Spleen (tissue), 11 donors: ENCODE results near the gene GLRA3. TPM values are rescaled to one million over a fixed set of nuclear protein-coding genes. Genes with fewer than 3 reads are reported as not detected.

Source experiments
- DNase-seq: peaks from one replicate; pipeline ENCODE4 v3.0.0-alpha.2; 2020
- H3K27ac ChIP-seq, 8 donors: fragments of 200-600 bp; sonication (generic) in 7 of 8; 1 replicate in 4 of 8; 2 replicates in 4 of 8; pipeline versions ENCODE4 v1.5.0 to v1.8.0; 2016 to 2021; ENCODE audit warnings: inconsistent platforms in 4 of 8, mild to moderate bottlenecking in 4 of 8, moderate library complexity in 1 of 8
- H3K27me3 ChIP-seq, 7 donors: fragments of 200-600 bp; sonication (generic) in 6 of 7; replicated peaks in 1 of 7; 1 replicate in 4 of 7; 2 replicates in 3 of 7; pipeline versions ENCODE4 v1.5.0 to v1.8.0; 2016 to 2021; ENCODE audit warnings: inconsistent platforms in 3 of 7, mild to moderate bottlenecking in 1 of 7
- H3K36me3 ChIP-seq, 6 donors: fragments of 200-600 bp; sonication (generic) in 5 of 6; 1 replicate in 4 of 6; 2 replicates in 2 of 6; pipeline versions ENCODE4 v1.5.0 to v1.8.0; 2016 to 2021; ENCODE audit warnings: inconsistent platforms in 2 of 6
- H3K4me1 ChIP-seq, 6 donors: fragments of 200-600 bp; sonication (generic) in 5 of 6; 1 replicate in 3 of 6; 2 replicates in 3 of 6; pipeline versions ENCODE4 v1.5.0 to v1.8.0; 2016 to 2021; ENCODE audit warnings: inconsistent platforms in 3 of 6
- H3K4me3 ChIP-seq, 8 donors: fragments of 200-600 bp; sonication (generic) in 7 of 8; 1 replicate in 4 of 8; 2 replicates in 4 of 8; pipeline versions ENCODE4 v1.5.0 to v1.8.0; 2016 to 2021; ENCODE audit warnings: inconsistent platforms in 4 of 8, mild to moderate bottlenecking in 4 of 8, moderate library complexity in 2 of 8
- H3K9me3 ChIP-seq, 8 donors: fragments of 200-600 bp; sonication (generic) in 7 of 8; 1 replicate in 4 of 8; 2 replicates in 4 of 8; pipeline versions ENCODE4 v1.5.0 to v1.8.0; 2016 to 2021; ENCODE audit warnings: inconsistent platforms in 4 of 8
- POLR2A ChIP-seq, 3 donors: fragments of 450-650 bp; IDR thresholded peaks; one replicate each; pipeline ENCODE4 v1.5.1; 2017; ENCODE audit warnings: antibody characterized with exemption in 3 of 3, mild to moderate bottlenecking in 1 of 3
- POLR2AphosphoS5 ChIP-seq, 3 donors: sonication (generic); formaldehyde crosslinking; IDR thresholded peaks; one replicate each; pipeline ENCODE4 v1.5.1; 2017; ENCODE audit warnings: antibody characterized with exemption in 3 of 3
- WGBS, 5 donors: extraction: QIAGEN DNeasy Blood & Tissue Kit in 3 of 5; methylation state at CpG; one replicate each; pipeline versions ENCODE4 v1.1.5 to v1.1.7; 2013 to 2018; 5-methylcytosine and 5-hydroxymethylcytosine counted together
- intact Hi-C: fragments of 100-400 bp; cut with DNase I; formaldehyde crosslinking; loops from one replicate; pipeline ENCODE4 v1.15.0; 2023; ENCODE audit warnings: low total_unique reads
- polyA plus RNA-seq, 3 donors: library from polyadenylated mRNA; stranded (reverse); fragments of 200-250 nt; gene quantifications; one replicate each; pipeline ENCODE4 v1.2.1, GENCODE V29; 2013
- total RNA-seq, 7 donors: library from RNA; depleted of rRNA in 3 of 7; stranded (reverse); fragments of >200 nt in 3 of 7; fragmentation: NEBNext Ultra II Directional in 4 of 7; extraction: Animal tissue kit (Norgen Biotek cat#: 25700) in 4 of 7; gene quantifications; one replicate each; pipeline versions ENCODE4 v1.1.0 to v1.2.1, GENCODE V29; 2016 to 2021
- TF ChIP-seq, protein P1 (sequence below), 11 experiments: fragments of 200-600 bp in 7 of 11; fragments of 450-650 bp in 4 of 11; sonication (generic) in 4 of 11; IDR thresholded peaks in 8 of 11; conservative IDR thresholded peaks in 3 of 11; 1 replicate in 7 of 11; 2 replicates in 4 of 11; pipeline versions ENCODE4 v1.4.0 to v1.8.0; 2016 to 2021; ENCODE audit warnings: antibody characterized with exemption in 11 of 11, inconsistent platforms in 4 of 11, mild to moderate bottlenecking in 1 of 11
- donor health status: healthy with polysubstance abuse.
- donor health status: DM: no; HTN: no; CAD: no; lungs with moderate emphysema.
- donor health status: DM: no; HTN: no; CAD: no.
- donor health status: Bipolar disorder and iron deficiency.
- donor health status: healthy.
- donor health status: DM: no; HTN: no; CAD: no.
- donor health status: DM: yes; HTN: yes; CAD: no.

GLRA3 gene
- total and polyA plus RNA-seq, 10 donors: 0.02 to 0.20 (median 0.06) TPM; not detected in 2

DNA sequence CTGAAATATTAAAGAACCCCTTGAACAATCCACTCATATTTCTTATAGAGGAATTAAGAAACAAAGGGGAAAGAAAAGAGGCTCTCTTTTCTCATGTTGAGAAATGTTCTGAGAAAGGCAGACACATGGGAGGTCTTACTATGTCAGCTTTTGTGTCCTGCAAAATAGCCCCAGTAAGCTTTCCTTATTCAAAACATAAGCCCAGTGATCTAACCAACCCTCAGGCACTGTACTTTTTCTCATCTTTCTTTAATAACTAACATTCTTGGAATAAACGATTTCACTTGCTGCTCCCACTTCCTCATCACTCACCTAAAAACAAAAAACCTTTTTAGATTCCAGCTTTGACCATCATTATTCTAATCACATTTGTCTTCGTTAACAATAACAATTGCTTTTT lies 115.9 kb downstream of the GLRA3 start:
- no peak for TF ChIP-seq POLR2AphosphoS5 (IDR thresholded peaks at IDR 0.05)
- TF ChIP-seq, protein P1, sequence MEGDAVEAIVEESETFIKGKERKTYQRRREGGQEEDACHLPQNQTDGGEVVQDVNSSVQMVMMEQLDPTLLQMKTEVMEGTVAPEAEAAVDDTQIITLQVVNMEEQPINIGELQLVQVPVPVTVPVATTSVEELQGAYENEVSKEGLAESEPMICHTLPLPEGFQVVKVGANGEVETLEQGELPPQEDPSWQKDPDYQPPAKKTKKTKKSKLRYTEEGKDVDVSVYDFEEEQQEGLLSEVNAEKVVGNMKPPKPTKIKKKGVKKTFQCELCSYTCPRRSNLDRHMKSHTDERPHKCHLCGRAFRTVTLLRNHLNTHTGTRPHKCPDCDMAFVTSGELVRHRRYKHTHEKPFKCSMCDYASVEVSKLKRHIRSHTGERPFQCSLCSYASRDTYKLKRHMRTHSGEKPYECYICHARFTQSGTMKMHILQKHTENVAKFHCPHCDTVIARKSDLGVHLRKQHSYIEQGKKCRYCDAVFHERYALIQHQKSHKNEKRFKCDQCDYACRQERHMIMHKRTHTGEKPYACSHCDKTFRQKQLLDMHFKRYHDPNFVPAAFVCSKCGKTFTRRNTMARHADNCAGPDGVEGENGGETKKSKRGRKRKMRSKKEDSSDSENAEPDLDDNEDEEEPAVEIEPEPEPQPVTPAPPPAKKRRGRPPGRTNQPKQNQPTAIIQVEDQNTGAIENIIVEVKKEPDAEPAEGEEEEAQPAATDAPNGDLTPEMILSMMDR (IDR thresholded peaks at IDR 0.05 in 8 of 11, conservative IDR thresholded peaks at IDR 0.05 in 3 of 11): no peak
- no peak for TF ChIP-seq POLR2A (IDR thresholded peaks at IDR 0.05)
- no peaks in the 10 kb centered on the region for H3K9me3 ChIP-seq
- no peak overlapping the region for H3K4me3 ChIP-seq
- H3K27ac ChIP-seq: no peak overlapping the region
- intact Hi-C loops: no loop called here
- no peaks in the 10 kb centered on the region for H3K4me1 ChIP-seq
- H3K27me3 ChIP-seq: peaks cover 0 to 4% (median 0%) of the 10 kb centered on the region in 7 donors
- DNase-seq: no peak
- H3K36me3 ChIP-seq: no peaks in the 10 kb centered on the region
- WGBS, 5 donors: 51 to 65% (median 56%) methylated on average over 2 of the region's 2 CpGs

DNA sequence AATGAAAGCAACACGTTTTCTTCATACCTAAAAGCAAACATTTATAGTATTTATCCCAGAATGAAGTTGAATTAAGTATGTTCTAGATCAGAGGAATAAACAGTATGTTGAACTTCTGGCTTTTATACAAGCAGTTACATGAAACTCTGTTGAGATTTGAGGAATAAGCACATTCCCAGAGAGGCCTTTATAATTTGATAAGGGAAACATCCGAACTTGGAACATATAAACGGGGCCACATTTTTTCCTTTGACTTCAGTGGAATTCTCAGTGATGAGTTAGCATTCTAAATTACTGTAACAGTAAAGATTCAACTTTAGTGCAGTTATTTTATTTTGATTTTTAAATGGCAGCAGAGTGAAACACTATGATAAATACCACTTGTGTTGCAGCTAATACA lies 119.5 kb downstream of the GLRA3 start:
- no peaks in the 10 kb centered on the region for H3K9me3 ChIP-seq
- no peak for DNase-seq
- TF ChIP-seq, protein P1 (IDR thresholded peaks at IDR 0.05 in 8 of 11, conservative IDR thresholded peaks at IDR 0.05 in 3 of 11): no peak
- TF ChIP-seq POLR2A (IDR thresholded peaks at IDR 0.05) (no peak), POLR2AphosphoS5 (IDR thresholded peaks at IDR 0.05) (no peak)
- H3K4me1 ChIP-seq: no peaks in the 10 kb centered on the region
- no peaks in the 10 kb centered on the region for H3K36me3 ChIP-seq
- H3K27me3 ChIP-seq: peaks cover 0 to 4% (median 0%) of the 10 kb centered on the region in 7 donors
- no peak overlapping the region for H3K4me3 ChIP-seq
- H3K27ac ChIP-seq: no peak overlapping the region
- intact Hi-C loops: no loop called here
- 62 to 81% (median 72%) methylated on average over 3 of the region's 3 CpGs for WGBS, 5 donors

DNA sequence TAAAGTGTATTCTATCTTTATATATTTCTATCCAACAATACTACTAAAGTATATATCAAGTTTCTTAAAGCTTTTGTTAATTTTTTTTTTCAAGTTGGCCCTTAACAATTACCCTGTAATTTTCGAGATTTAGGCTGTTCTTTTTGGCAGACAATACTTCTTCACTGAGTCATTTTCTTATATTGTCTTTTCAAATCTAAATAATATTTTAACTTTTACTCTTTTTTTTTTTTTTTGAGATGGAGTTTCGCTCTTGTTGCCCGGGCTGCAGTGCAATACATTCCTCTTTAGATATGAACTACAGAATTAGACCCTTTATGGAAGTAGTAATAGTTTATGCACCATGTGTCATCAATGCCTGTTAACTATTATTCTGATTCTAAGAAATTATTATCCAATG lies 120.7 kb downstream of the GLRA3 start:
- H3K4me1 ChIP-seq: no peaks in the 10 kb centered on the region
- H3K27ac ChIP-seq: no peak overlapping the region
- H3K36me3 ChIP-seq: no peaks in the 10 kb centered on the region
- TF ChIP-seq, protein P1 (IDR thresholded peaks at IDR 0.05 in 8 of 11, conservative IDR thresholded peaks at IDR 0.05 in 3 of 11): no peak
- TF ChIP-seq POLR2AphosphoS5 (IDR thresholded peaks at IDR 0.05) (no peak), POLR2A (IDR thresholded peaks at IDR 0.05) (no peak)
- no peaks in the 10 kb centered on the region for H3K27me3 ChIP-seq
- intact Hi-C loops: no loop called here
- no peak overlapping the region for H3K4me3 ChIP-seq
- H3K9me3 ChIP-seq: no peaks in the 10 kb centered on the region
- WGBS, 5 donors: 70 to 87% (median 80%) methylated on average over 3 of the region's 3 CpGs
- no peak for DNase-seq

DNA sequence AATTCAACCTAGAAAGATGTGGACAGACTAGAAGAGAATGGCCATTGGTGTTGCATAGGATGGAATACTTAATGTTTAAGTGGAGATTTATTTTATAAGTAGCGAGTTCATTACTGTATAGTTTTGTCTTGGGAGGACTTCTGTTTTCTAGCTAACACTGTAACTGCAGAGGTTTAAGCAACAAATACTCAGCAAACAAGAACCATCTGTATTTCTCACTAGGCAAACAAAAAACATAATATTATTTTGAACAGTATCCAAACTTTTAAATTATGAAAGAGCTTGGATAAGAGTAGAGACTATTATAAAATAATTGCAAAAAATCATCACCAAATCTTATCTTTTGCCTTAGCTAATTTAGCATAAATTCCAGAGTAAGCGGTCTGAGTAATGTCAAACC lies 121.1 kb downstream of the GLRA3 start:
- 74 to 94% (median 83%) methylated on average over 2 of the region's 2 CpGs for WGBS, 5 donors
- Histone ChIP-seq H3K27me3 (no peaks in the 10 kb centered on the region), H3K4me1 (no peaks in the 10 kb centered on the region), H3K4me3 (no peak overlapping the region), H3K27ac (no peak overlapping the region), H3K9me3 (no peaks in the 10 kb centered on the region), H3K36me3 (no peaks in the 10 kb centered on the region)
- no peak for DNase-seq
- intact Hi-C loops: no loop called here
- TF ChIP-seq POLR2AphosphoS5 (IDR thresholded peaks at IDR 0.05) (no peak), POLR2A (IDR thresholded peaks at IDR 0.05) (no peak)
- TF ChIP-seq, protein P1 (IDR thresholded peaks at IDR 0.05 in 8 of 11, conservative IDR thresholded peaks at IDR 0.05 in 3 of 11): no peak
